SJCRH30 (cell line): ENCODE results near the gene POLG2. TPM values are rescaled to one million over a fixed set of nuclear protein-coding genes. Genes with fewer than 3 reads are reported as not detected.
A peak's percentile ranks its signal among the peaks of the same experiment; 100 is the strongest.
"Not testable (repeated sequence)": the region's sequence is repeated elsewhere in the genome, so short reads cannot be mapped to it uniquely, and the experiment has no call there.

ENCODE experiments used
- DNase-seq, 2 experiments: peaks; one replicate each; pipeline ENCODE4 v3.0.0-alpha.2; 2015 to 2020
- H3K27ac ChIP-seq: fragments of 250-450 bp; sonication (Bioruptor Pico); 2 replicates; pipeline ENCODE4 v1.5.1; 2020; ENCODE audit warnings: mild to moderate bottlenecking, moderate library complexity
- H3K27me3 ChIP-seq: fragments of 250-450 bp; sonication (Bioruptor Pico); 2 replicates; pipeline ENCODE4 v1.5.1; 2020; ENCODE audit warnings: mild to moderate bottlenecking, moderate library complexity
- H3K36me3 ChIP-seq: fragments of 250-450 bp; sonication (Bioruptor Pico); 2 replicates; pipeline ENCODE4 v1.5.1; 2020; ENCODE audit warnings: mild to moderate bottlenecking, moderate library complexity
- H3K4me1 ChIP-seq: fragments of 250-450 bp; sonication (Bioruptor Pico); 2 replicates; pipeline ENCODE4 v1.5.1; 2020; ENCODE audit warnings: mild to moderate bottlenecking, moderate library complexity
- H3K4me3 ChIP-seq: fragments of 250-450 bp; sonication (Bioruptor Pico); 2 replicates; pipeline ENCODE4 v1.5.1; 2020; ENCODE audit warnings: mild to moderate bottlenecking, moderate library complexity
- H3K9me3 ChIP-seq: fragments of 250-450 bp; sonication (Bioruptor Pico); replicated peaks from 2 replicates; pipeline ENCODE4 v1.5.1; 2020; ENCODE audit warnings: mild to moderate bottlenecking, moderate library complexity
- total RNA-seq: library from RNA; depleted of rRNA; stranded (reverse); fragments of >200 nt; shearing (Covaris generic); gene quantifications from 2 replicates; pipeline ENCODE4 v1.2.3, GENCODE V29; 2014

POLG2 gene
- total RNA-seq, 1 experiment from 2014 or later: 18.2 TPM

GRCh38 chr17:64480951-64481350 lies 15.9 kb downstream of the POLG2 start:
- DNase-seq: no peak
- Histone ChIP-seq H3K27ac (no peak overlapping the region), H3K27me3 (no peaks in the 10 kb centered on the region), H3K4me1 (no peaks in the 10 kb centered on the region), H3K4me3 (no peak overlapping the region), H3K36me3 (peaks cover 29% of the 10 kb centered on the region), H3K9me3 (no peaks in the 10 kb centered on the region)

GRCh38 chr17:64477849-64478248 lies 19.0 kb downstream of the POLG2 start:
- Histone ChIP-seq H3K4me1 (no peaks in the 10 kb centered on the region), H3K36me3 (peaks cover 26% of the 10 kb centered on the region), H3K27me3 (no peaks in the 10 kb centered on the region), H3K27ac (no peak overlapping the region), H3K9me3 (no peaks in the 10 kb centered on the region), H3K4me3 (no peak overlapping the region)
- DNase-seq: no peak

- Histone ChIP-seq H3K27ac (no peak overlapping the region), H3K9me3 (no peaks in the 10 kb centered on the region), H3K4me1 (no peaks in the 10 kb centered on the region), H3K36me3 (peaks cover 3% of the 10 kb centered on the region), H3K4me3 (no peak overlapping the region), H3K27me3 (no peaks in the 10 kb centered on the region)
- DNase-seq: no peak
Observed at GRCh38 chr17:64472564-64472963, 24.3 kb downstream of the POLG2 start.

- DNase-seq: no peak
Observed at GRCh38 chr17:64471440-64471839, 25.4 kb downstream of the POLG2 start.

DNA sequence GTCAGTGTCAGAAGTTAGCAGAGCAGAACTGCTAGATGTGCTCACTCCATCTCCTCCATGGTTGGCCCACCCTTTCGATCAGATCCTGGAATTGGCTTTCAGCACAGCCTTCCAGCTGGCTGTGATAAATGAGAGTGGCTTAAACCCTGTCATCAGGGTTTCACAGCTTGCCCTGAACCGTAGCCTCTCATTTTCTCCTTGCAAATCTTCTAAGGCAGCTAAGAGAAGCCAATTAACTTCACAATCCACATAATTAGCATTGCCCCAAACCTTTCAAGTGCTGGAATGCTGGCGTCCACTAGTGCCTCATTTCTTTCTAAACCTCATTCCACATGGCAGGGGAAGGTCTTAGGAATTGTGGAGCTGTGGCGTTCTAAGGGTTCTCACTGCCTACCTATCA lies 26.2 kb downstream of the POLG2 start:
- Histone ChIP-seq H3K36me3 (no peaks in the 10 kb centered on the region), H3K27ac (no peak overlapping the region), H3K4me3 (no peak overlapping the region), H3K27me3 (no peaks in the 10 kb centered on the region), H3K9me3 (no peaks in the 10 kb centered on the region), H3K4me1 (0 out of 2 replicates have a peak, but pooled peaks cover 2% of the 10 kb centered on the region)
- DNase-seq: no peak

More at GRCh38 chr17:64471440-64471839, 25.4 kb downstream of the POLG2 start:
- no peak overlapping the region for H3K27ac ChIP-seq
- H3K27me3 ChIP-seq: no peaks in the 10 kb centered on the region
- H3K36me3 ChIP-seq: no peaks in the 10 kb centered on the region; the same call in 1 of the 2 replicates
- no peaks in the 10 kb centered on the region for H3K9me3 ChIP-seq
- no peaks in the 10 kb centered on the region for H3K4me1 ChIP-seq
- H3K4me3 ChIP-seq: no peak overlapping the region

- not testable (repeated sequence) for H3K27me3 ChIP-seq, H3K27ac ChIP-seq, H3K9me3 ChIP-seq, H3K36me3 ChIP-seq, H3K4me1 ChIP-seq, DNase-seq, H3K4me3 ChIP-seq
Observed at GRCh38 chr17:64466834-64467233, 30.0 kb downstream of the POLG2 start.

DNA sequence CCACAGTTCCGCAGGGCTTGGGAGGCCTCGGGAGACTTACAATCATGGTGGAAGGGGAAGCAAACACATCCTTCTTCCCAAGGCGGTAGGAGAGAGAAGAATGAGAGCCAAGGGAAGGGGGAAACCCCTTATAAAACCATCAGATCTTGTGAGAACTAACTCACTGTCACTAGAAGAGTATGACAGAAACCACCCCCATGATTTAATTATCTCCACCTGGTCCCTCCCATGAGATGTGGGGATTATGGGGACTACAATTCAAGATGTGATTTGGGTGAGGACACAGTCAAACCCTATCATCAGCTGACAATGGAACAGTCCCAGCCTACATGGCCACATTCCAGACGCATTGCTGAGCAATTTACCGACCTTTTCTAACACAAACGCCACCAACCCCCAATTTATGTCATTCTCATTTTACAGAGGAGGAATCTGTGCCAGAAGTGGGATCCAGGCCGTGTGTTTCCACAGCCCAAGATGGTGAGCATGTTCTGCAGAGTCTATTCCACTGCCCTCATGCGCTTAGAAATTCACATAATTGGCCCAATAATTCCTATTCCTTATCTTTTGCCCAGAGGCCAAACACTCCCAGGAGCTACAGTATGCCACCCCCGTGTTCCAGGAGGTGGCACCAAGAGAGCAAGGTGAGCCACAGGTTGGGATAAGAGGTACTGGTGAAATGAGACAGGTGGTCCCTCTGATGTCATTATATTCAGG lies 30.7 kb downstream of the POLG2 start:
- H3K27ac ChIP-seq: no peak overlapping the region
- H3K9me3 ChIP-seq: no peaks in the 10 kb centered on the region
- no peaks in the 10 kb centered on the region for H3K36me3 ChIP-seq
- DNase-seq: peak in 1 of 2 experiments; percentile 9
- H3K27me3 ChIP-seq: no peaks in the 10 kb centered on the region
- H3K4me3 ChIP-seq: no peak overlapping the region
- 0 out of 2 replicates have a peak, but pooled peaks cover 2% of the 10 kb centered on the region for H3K4me1 ChIP-seq

GRCh38 chr17:64461788-64462187 lies 35.1 kb downstream of the POLG2 start:
- Histone ChIP-seq H3K4me1 (0 out of 2 replicates have a peak, but pooled peaks cover 2% of the 10 kb centered on the region), H3K4me3 (no peak overlapping the region), H3K36me3 (no peaks in the 10 kb centered on the region), H3K27me3 (no peaks in the 10 kb centered on the region), H3K27ac (no peak overlapping the region), H3K9me3 (no peaks in the 10 kb centered on the region)
- no peak for DNase-seq

DNA sequence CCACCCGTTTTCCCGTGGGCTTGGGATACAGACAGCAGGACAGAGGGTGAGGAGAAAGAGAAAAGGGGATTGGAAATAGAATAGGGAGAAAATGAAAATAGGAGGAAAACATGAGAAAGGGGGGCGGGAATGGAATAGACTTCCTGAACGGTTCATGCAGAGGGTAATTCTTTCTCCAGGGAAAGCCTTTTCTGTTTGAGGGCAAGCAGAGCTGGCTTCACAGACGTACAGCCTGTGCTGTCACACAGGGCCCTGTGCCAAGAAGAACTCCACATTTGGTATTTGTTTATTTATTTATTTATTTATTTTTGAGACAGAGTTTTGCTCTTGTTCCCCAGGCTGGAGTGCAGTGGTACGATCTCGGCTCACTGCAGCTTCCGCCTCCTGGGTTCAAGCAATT lies 35.9 kb downstream of the POLG2 start:
- H3K9me3 ChIP-seq: no peaks in the 10 kb centered on the region
- no peak overlapping the region for H3K4me3 ChIP-seq
- H3K4me1 ChIP-seq: 0 out of 2 replicates have a peak, but pooled peaks cover under 1% of the 10 kb centered on the region
- no peak for DNase-seq
- H3K27ac ChIP-seq: no peak overlapping the region
- H3K36me3 ChIP-seq: no peaks in the 10 kb centered on the region
- no peaks in the 10 kb centered on the region for H3K27me3 ChIP-seq

GRCh38 chr17:64459818-64460217 lies 37.0 kb downstream of the POLG2 start:
- not testable (repeated sequence) for H3K36me3 ChIP-seq, H3K27me3 ChIP-seq, H3K27ac ChIP-seq

DNA sequence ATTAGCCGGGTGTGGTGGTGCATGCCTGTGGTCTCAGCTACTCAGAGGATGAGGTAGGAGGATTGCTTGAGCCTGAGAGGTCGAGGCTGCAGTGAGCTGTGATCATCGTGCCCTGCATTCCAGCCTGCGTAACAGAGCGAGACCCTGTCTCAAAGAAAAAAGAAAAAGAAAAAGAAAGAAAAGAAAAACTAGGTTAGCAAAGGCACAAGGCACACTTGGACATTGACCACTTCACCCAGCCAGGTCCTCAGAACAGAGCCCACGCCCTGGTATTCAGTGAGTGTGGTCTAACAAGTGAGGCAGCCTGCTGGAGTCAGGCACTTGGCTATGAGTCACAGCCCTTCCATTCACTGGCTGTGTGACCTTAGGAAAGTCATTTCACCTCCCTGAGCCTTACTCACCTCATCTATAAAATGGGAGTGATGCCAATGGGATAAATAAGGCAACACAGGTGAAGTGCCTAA lies 37.5 kb downstream of the POLG2 start:
- no peak overlapping the region for H3K27ac ChIP-seq
- DNase-seq: no peak

More at GRCh38 chr17:64459818-64460217, 37.0 kb downstream of the POLG2 start:
- H3K4me3 ChIP-seq, H3K9me3 ChIP-seq, H3K4me1 ChIP-seq, DNase-seq: not testable (repeated sequence)

DNA sequence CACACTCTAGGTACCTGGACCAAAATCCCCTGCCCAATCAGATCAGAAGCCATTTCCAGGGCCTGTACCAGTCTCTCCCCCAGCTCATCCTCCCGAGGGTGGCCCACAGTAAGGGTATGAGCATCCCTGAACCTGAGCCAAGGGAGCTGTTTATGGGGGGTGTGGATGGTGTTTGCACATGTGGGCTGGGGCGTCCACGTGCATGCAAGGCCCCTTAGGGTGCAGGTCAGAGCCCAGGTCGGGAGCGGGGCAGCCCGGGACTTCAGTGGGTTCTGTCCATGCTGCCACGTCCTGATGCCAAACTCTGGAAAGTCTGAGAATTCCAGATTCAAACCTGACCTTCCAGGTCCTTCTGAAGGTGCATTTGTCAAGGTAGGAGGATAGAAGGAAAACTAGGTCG lies 38.1 kb downstream of the POLG2 start:
- no peaks in the 10 kb centered on the region for H3K27me3 ChIP-seq
- H3K36me3 ChIP-seq: no peaks in the 10 kb centered on the region
- no peaks in the 10 kb centered on the region for H3K9me3 ChIP-seq
- no peak overlapping the region for H3K27ac ChIP-seq
- no peaks in the 10 kb centered on the region for H3K4me1 ChIP-seq
- DNase-seq: no peak
- no peak overlapping the region for H3K4me3 ChIP-seq

More for the DNA sequence above, 37.5 kb downstream of the POLG2 start:
- no peaks in the 10 kb centered on the region for H3K36me3 ChIP-seq
- no peaks in the 10 kb centered on the region for H3K4me1 ChIP-seq
- H3K9me3 ChIP-seq: no peaks in the 10 kb centered on the region
- no peak overlapping the region for H3K4me3 ChIP-seq
- H3K27me3 ChIP-seq: no peaks in the 10 kb centered on the region

GRCh38 chr17:64457156-64457555 lies 39.7 kb downstream of the POLG2 start:
- no peak for DNase-seq

GRCh38 chr17:64455993-64456885 lies 40.6 kb downstream of the POLG2 start:
- Histone ChIP-seq H3K9me3 (no peaks in the 10 kb centered on the region), H3K4me1 (no peaks in the 10 kb centered on the region), H3K27ac (no peak overlapping the region), H3K27me3 (no peaks in the 10 kb centered on the region), H3K36me3 (no peaks in the 10 kb centered on the region), H3K4me3 (no peak overlapping the region)
- DNase-seq: no peak

More at GRCh38 chr17:64457156-64457555, 39.7 kb downstream of the POLG2 start:
- Histone ChIP-seq H3K9me3 (no peaks in the 10 kb centered on the region), H3K27me3 (no peaks in the 10 kb centered on the region), H3K4me3 (no peak overlapping the region), H3K4me1 (no peaks in the 10 kb centered on the region), H3K36me3 (no peaks in the 10 kb centered on the region), H3K27ac (no peak overlapping the region)

DNA sequence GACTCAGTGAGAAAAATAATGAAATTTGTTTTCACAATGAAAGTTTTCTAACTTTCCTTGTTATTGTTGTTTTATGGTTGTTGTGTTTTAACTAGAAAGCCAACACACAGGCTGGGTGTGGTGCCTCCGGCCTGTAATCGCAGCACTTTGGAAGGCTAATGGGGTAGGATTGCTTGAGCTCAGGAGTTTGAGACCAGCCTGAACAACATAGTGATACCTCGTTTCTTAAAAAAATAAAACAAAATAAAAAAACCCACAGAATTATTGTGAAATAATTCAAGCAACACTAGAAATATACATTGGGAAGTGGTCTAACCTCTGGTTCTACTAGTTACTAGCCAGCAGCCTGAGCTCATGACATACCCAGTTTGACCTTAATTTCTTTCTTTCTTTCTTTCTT lies 47.3 kb downstream of the POLG2 start:
- Histone ChIP-seq H3K36me3 (no peaks in the 10 kb centered on the region), H3K4me3 (peak overlapping the region; percentile 28), H3K9me3 (no peaks in the 10 kb centered on the region), H3K27me3 (no peaks in the 10 kb centered on the region), H3K27ac (no peak overlapping the region), H3K4me1 (no peaks in the 10 kb centered on the region)
- no peak for DNase-seq
